HepG2 (cell line): Measurements from ENCODE around the gene PRKCE. TPM values are rescaled to one million over a fixed set of nuclear protein-coding genes. Genes with fewer than 3 reads are reported as not detected.

ENCODE experiments used
- ATF4 ChIP-seq, 2 experiments: fragments of 450-650 bp in 1 of 2; sonication (generic) in 1 of 2; formaldehyde crosslinking; IDR thresholded peaks; 2 replicates each; pipeline versions ENCODE4 v1.5.0 to v1.8.0; 2020 to 2022; ENCODE audit warnings: mild to moderate bottlenecking in 1 of 2, missing genetic modification reagents in 1 of 2
- EEA1 ChIP-seq: sonication (generic); formaldehyde crosslinking; IDR thresholded peaks from 2 replicates; pipeline ENCODE4 v1.5.1; 2020; ENCODE audit warnings: mild to moderate bottlenecking, missing genetic modification reagents, borderline replicate concordance
- FOXM1 ChIP-seq: sonication (generic); formaldehyde crosslinking; IDR thresholded peaks from 2 replicates; pipeline ENCODE4 v1.5.0; 2020; ENCODE audit warnings: missing genetic modification reagents
- MATR3 ChIP-seq: sonication (generic); formaldehyde crosslinking; IDR thresholded peaks from 2 replicates; pipeline ENCODE4 v1.4.0; 2020; ENCODE audit warnings: missing genetic modification reagents
- NFIB ChIP-seq: sonication (generic); formaldehyde crosslinking; IDR thresholded peaks from 2 replicates; pipeline ENCODE4 v1.9.0; 2021; ENCODE audit warnings: missing genetic modification reagents, mild to moderate bottlenecking, borderline replicate concordance
- NR2F2 ChIP-seq: IDR thresholded peaks from 2 replicates; pipeline ENCODE4 v1.6.1; 2012; ENCODE audit warnings: low read depth, inconsistent platforms, borderline replicate concordance
- SIN3A ChIP-seq: IDR thresholded peaks from 2 replicates; pipeline ENCODE4 v1.6.1; 2011; ENCODE audit warnings: low read depth, mild to moderate bottlenecking, control low read depth, low read length, borderline replicate concordance
- SOX13 ChIP-seq, 3 experiments: fragments of 450-650 bp in 1 of 3; sonication (generic) in 1 of 3; formaldehyde crosslinking in 1 of 3; IDR thresholded peaks in 2 of 3; conservative IDR thresholded peaks in 1 of 3; 2 replicates each; pipeline versions ENCODE4 v1.5.0 to v1.6.1; 2016 to 2020; ENCODE audit warnings: antibody characterized with exemption in 1 of 3, mild to moderate bottlenecking in 1 of 3, missing compliant biosample characterization in 1 of 3, missing genetic modification reagents in 1 of 3, moderate library complexity in 1 of 3
- STAT6 ChIP-seq: sonication (generic); formaldehyde crosslinking; IDR thresholded peaks from 2 replicates; pipeline ENCODE4 v1.4.0; 2020; ENCODE audit warnings: missing genetic modification reagents, mild to moderate bottlenecking, borderline replicate concordance
- U2AF1 ChIP-seq: fragments of 200-400 bp; formaldehyde crosslinking; optimal IDR thresholded peaks from 2 replicates; pipeline ENCODE3; 2017; ENCODE audit warnings: mild to moderate bottlenecking, low read depth, low read length
- U2AF2 ChIP-seq: fragments of 200-400 bp; formaldehyde crosslinking; IDR thresholded peaks from 2 replicates; pipeline ENCODE4 v1.6.1; 2017; ENCODE audit warnings: low read depth, mild to moderate bottlenecking, low read length
- ZNF136 ChIP-seq: sonication (generic); formaldehyde crosslinking; IDR thresholded peaks from 2 replicates; pipeline ENCODE4 v1.8.1; 2022; ENCODE audit warnings: low read depth, mild to moderate bottlenecking, moderate library complexity, missing genetic modification reagents
- ZNF160 ChIP-seq: sonication (generic); formaldehyde crosslinking; IDR thresholded peaks from 2 replicates; pipeline ENCODE4 v1.8.0; 2022; ENCODE audit warnings: mild to moderate bottlenecking, inconsistent platforms, missing genetic modification reagents
- ZNF629 ChIP-seq: sonication (generic); formaldehyde crosslinking; conservative IDR thresholded peaks from 2 replicates; pipeline ENCODE4 v1.5.0; 2020; ENCODE audit warnings: missing genetic modification reagents
- ZSCAN31 ChIP-seq: sonication (generic); formaldehyde crosslinking; IDR thresholded peaks from 2 replicates; pipeline ENCODE4 v1.5.0; 2020; ENCODE audit warnings: low read depth, mild to moderate bottlenecking, missing genetic modification reagents
- polyA plus RNA-seq, 8 experiments: library from polyadenylated mRNA; depleted of rRNA in 3 of 8; stranded (reverse) in 7 of 8; unstranded in 1 of 8; fragments of >200 nt; fragmentation: Illumina TruSeq in 4 of 8; extraction: Trizol in 4 of 8; gene quantifications; 2 replicates each; pipeline versions ENCODE4 v1.2.1 to v1.2.3, GENCODE V29; 2011 to 2016; ENCODE audit warnings: low read depth in 4 of 8, missing spikeins in 1 of 8, mixed read lengths in 1 of 8; ENCODE audit not compliant: insufficient read depth in 1 of 8
- total RNA-seq, 5 experiments: library from RNA; depleted of rRNA; stranded (reverse); fragments of >200 nt; fragmentation: Illumina TruSeq; extraction: Trizol; gene quantifications; 2 replicates each; pipeline ENCODE4 v1.2.3, GENCODE V29; 2016; ENCODE audit warnings: low read depth in 1 of 5
- TF ChIP-seq, protein P1 (sequence below): IDR thresholded peaks from 2 replicates; pipeline ENCODE4 v1.6.1; 2016; ENCODE audit warnings: low read depth, missing genetic modification reagents, missing compliant biosample characterization
- TF ChIP-seq, protein P2 (sequence below): sonication (generic); formaldehyde crosslinking; IDR thresholded peaks from 2 replicates; pipeline ENCODE4 v1.8.0; 2022; ENCODE audit warnings: mild to moderate bottlenecking, missing genetic modification reagents

Gene PRKCE
- total and polyA plus RNA-seq, 2 of the 13 experiments (the other 11 are each of a cell fraction or from before 2014, with no cell fraction given) = 1.0 to 3.9 TPM

DNA sequence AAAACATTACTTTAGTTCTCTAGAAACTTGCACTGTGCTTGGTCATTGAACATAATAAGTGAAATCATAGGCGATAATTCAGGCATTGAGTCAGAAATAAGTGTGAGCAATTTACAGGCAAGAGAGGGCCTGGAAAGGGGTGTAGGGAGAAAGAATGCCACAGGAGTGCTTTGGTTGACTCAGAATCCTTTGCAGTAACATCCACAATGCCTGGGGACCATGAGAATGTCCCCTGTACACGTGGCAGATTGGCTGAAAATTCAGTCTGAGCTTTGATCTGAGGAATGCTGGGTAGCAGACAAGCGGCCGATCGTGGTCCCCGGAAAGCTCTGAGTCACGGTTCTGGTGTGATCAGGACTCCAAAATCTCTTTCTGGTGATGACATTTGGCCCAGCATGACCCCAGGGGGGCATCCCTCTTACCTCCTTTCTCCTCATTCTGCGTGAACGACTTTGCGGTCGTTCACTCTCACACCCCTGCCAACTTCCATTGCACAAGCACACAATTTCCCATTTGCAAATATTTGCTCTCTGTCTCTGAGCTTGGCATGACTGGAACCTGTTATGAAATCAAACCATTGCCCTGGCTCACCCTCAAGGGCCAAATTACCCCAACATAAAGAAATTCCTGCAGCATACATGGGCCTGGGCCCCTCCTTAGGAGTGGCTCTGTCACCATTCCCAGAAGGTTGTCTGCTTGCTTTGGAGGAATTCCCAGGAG lies 340.7 kb downstream of the PRKCE start (continued):
- TF ChIP-seq, protein P1, sequence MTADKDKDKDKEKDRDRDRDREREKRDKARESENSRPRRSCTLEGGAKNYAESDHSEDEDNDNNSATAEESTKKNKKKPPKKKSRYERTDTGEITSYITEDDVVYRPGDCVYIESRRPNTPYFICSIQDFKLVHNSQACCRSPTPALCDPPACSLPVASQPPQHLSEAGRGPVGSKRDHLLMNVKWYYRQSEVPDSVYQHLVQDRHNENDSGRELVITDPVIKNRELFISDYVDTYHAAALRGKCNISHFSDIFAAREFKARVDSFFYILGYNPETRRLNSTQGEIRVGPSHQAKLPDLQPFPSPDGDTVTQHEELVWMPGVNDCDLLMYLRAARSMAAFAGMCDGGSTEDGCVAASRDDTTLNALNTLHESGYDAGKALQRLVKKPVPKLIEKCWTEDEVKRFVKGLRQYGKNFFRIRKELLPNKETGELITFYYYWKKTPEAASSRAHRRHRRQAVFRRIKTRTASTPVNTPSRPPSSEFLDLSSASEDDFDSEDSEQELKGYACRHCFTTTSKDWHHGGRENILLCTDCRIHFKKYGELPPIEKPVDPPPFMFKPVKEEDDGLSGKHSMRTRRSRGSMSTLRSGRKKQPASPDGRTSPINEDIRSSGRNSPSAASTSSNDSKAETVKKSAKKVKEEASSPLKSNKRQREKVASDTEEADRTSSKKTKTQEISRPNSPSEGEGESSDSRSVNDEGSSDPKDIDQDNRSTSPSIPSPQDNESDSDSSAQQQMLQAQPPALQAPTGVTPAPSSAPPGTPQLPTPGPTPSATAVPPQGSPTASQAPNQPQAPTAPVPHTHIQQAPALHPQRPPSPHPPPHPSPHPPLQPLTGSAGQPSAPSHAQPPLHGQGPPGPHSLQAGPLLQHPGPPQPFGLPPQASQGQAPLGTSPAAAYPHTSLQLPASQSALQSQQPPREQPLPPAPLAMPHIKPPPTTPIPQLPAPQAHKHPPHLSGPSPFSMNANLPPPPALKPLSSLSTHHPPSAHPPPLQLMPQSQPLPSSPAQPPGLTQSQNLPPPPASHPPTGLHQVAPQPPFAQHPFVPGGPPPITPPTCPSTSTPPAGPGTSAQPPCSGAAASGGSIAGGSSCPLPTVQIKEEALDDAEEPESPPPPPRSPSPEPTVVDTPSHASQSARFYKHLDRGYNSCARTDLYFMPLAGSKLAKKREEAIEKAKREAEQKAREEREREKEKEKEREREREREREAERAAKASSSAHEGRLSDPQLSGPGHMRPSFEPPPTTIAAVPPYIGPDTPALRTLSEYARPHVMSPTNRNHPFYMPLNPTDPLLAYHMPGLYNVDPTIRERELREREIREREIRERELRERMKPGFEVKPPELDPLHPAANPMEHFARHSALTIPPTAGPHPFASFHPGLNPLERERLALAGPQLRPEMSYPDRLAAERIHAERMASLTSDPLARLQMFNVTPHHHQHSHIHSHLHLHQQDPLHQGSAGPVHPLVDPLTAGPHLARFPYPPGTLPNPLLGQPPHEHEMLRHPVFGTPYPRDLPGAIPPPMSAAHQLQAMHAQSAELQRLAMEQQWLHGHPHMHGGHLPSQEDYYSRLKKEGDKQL (CRISPR knock-in tag) = peak; percentile 88
- TF ChIP-seq U2AF2 (no peak), STAT6 (CRISPR knock-in tag) (peak; percentile 45; the same call in 1 of the 2 replicates), ZNF629 (peak; percentile 39; the same call in 1 of the 2 replicates), SIN3A (peak; percentile 60; the same call in 1 of the 2 replicates), ZSCAN31 (CRISPR knock-in tag) (no peak), MATR3 (CRISPR knock-in tag) (no peak), SOX13 (IDR thresholded peaks at IDR 0.05) (peak; percentile 73; the same call in 1 of the 2 replicates), SOX13 (CRISPR knock-in tag; conservative IDR thresholded peaks at IDR 0.05 in 1 of 2, IDR thresholded peaks at IDR 0.05 in 1 of 2) (peak in 1 of 2 experiments; percentile 91; a peak in 2 of 4 replicates), NR2F2 (peak; percentile 86), ZNF160 (CRISPR knock-in tag) (no peak), ATF4 (CRISPR knock-in tag; IDR thresholded peaks at IDR 0.05) (peak in 1 of 2 experiments; percentile 89; a peak in 2 of 4 replicates), NFIB (CRISPR knock-in tag) (no peak), U2AF1 (peak; percentile 79), ZNF136 (CRISPR knock-in tag) (no peak), EEA1 (CRISPR knock-in tag) (no peak), FOXM1 (CRISPR knock-in tag) (no peak)
- TF ChIP-seq, protein P2, sequence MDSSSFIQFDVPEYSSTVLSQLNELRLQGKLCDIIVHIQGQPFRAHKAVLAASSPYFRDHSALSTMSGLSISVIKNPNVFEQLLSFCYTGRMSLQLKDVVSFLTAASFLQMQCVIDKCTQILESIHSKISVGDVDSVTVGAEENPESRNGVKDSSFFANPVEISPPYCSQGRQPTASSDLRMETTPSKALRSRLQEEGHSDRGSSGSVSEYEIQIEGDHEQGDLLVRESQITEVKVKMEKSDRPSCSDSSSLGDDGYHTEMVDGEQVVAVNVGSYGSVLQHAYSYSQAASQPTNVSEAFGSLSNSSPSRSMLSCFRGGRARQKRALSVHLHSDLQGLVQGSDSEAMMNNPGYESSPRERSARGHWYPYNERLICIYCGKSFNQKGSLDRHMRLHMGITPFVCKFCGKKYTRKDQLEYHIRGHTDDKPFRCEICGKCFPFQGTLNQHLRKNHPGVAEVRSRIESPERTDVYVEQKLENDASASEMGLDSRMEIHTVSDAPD (CRISPR knock-in tag) = peak; percentile 99
